Measurements from ENCODE around the gene ZNF695.

Gene ZNF695

GRCh38 chr1:246966502-246966901, 41.4 kb downstream of the ZNF695 start:
- DNase-seq (ENCODE audit: extremely low spot score, insufficient read length, low read depth) (no peak), FAIRE-seq (no peak)

- DNase-seq (ENCODE audit: extremely low spot score, insufficient read length, low read depth) (no peak), FAIRE-seq (no peak)
These were observed 47.7 kb downstream of the ZNF695 start for GRCh38 chr1:246959944-246960693.

GRCh38 chr1:246954126-246954525, 53.7 kb downstream of the ZNF695 start:
- DNase-seq (ENCODE audit: extremely low spot score, insufficient read length, low read depth) (no peak), FAIRE-seq (no peak)

- no peak for FAIRE-seq
- no peak for DNase-seq (ENCODE audit: extremely low spot score, insufficient read length, low read depth)
These were observed 56.4 kb downstream of the ZNF695 start for GRCh38 chr1:246951413-246951812.

GRCh38 chr1:246949956-246950355, 57.9 kb downstream of the ZNF695 start:
- no peak for DNase-seq (ENCODE audit: extremely low spot score, insufficient read length, low read depth)
- no peak for FAIRE-seq

- FAIRE-seq (no peak), DNase-seq (ENCODE audit: extremely low spot score, insufficient read length, low read depth) (no peak)
These were observed 60.6 kb downstream of the ZNF695 start for GRCh38 chr1:246947255-246947654.

GRCh38 chr1:246946366-246946765, 61.5 kb downstream of the ZNF695 start:
- FAIRE-seq (no peak), DNase-seq (ENCODE audit: extremely low spot score, insufficient read length, low read depth) (no peak)

Data from GM18507 (cell line).